ENCODE data around the gene LILRA5. TPM values are rescaled to one million over a fixed set of nuclear protein-coding genes. Genes with fewer than 3 reads are reported as not detected.
"Not testable (repeated sequence)": the region's sequence is repeated elsewhere in the genome, so short reads cannot be mapped to it uniquely, and the experiment has no call there.

Gene LILRA5
- total RNA-seq: not detected
- polyA plus RNA-seq: not detected

DNA sequence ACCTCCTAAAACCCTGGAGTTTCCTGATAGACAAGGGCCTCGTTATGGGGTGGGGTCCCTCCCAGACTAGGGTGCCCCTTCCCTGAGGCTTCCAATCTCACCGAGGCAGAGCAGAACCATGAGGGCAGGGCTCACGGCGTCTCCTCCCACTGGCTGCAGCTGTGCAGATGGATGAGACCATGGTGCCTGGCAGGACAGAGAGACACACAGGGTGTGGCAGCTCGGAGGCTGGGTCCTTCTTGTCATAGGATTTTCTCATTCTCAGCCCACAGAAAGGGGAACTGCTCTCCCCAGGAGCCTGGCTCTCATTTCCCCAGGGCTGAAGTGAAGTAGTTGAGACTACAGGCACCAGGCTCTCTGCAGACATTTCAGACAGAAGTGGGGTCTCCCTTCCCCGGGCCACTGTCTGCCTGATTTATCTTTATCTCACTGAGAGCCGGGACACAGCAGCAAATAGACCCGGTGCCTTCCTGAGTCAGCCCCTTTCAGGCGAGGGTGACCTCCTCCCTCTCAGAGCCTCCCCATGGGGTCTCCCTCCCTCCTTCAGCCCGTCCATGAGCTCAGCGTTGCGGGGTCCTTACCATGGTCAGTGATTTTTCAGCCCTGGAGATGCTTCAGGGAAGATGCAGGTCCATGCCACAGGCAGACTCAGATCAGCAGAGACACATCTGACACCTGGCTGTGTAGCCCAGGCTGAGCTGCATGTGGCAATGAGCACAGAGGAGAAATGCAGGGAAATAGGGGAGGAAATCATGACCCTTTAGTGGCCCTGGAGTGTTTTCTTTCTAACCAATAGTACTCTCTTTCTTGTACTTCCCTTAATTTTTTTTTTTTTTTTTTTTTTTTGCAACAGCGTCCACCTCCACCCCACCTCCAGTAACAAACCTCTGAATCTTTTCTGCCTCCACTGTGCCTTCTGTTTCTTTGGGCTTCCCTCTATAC is at the start of gene LILRA5:
Gene LILRA5 (minus strand): TSS at position 731 of the 942 bp plus-strand sequence. CDS start 147 bp downstream, at position 584.
- Histone ChIP-seq H3K4me1 (ENCODE audit: insufficient read depth, low read length) (no peaks in the 10 kb centered on the region), H3K36me3 (ENCODE audit: insufficient read depth, low read length) (no peaks in the 10 kb centered on the region), H3K9me3 (ENCODE audit: low read length) (no peaks in the 10 kb centered on the region), H3K4me3 (ENCODE audit: low read length) (no peak within 1 kb of the TSS), H3K27ac (ENCODE audit: low read depth, low read length) (no peak within 1 kb of the TSS), H3K27me3 (ENCODE audit: insufficient read depth, low read length, poor library complexity, severe bottlenecking) (no peaks in the 10 kb centered on the region)
- H3K27ac Mint-ChIP-seq: no peak within 1 kb of the TSS
- peaks cover 13 to 51% of the 10 kb centered on the region in 2 donors for H3K27me3 Mint-ChIP-seq
- CTCF ChIA-PET: no interaction called here
- H3K4me3 Mint-ChIP-seq: no peak within 1 kb of the TSS
- H3K36me3 Mint-ChIP-seq: no peaks in the 10 kb centered on the region
- DNase-seq: no peak
- H3K4me1 Mint-ChIP-seq: no peaks in the 10 kb centered on the region
- no peaks in the 10 kb centered on the region for H3K9me3 Mint-ChIP-seq
- POLR2A ChIA-PET: no interaction called here

- H3K9me3 Mint-ChIP-seq; POLR2A ChIA-PET; H3K9me3 ChIP-seq (ENCODE audit: low read length); H3K36me3 ChIP-seq (ENCODE audit: insufficient read depth, low read length); CTCF ChIA-PET; H3K27me3 ChIP-seq (ENCODE audit: insufficient read depth, low read length, poor library complexity, severe bottlenecking); H3K27me3 Mint-ChIP-seq: not testable (repeated sequence)
- Mint-ChIP-seq H3K36me3 (peaks cover 4 to 24% (median 13%) of the 10 kb centered on the region in 3 donors), H3K4me1 (peaks cover 54 to 62% (median 59%) of the 10 kb centered on the region in 3 donors), H3K27ac (peak overlapping the region; percentile 83 to 98 (median 96)), H3K4me3 (peak overlapping the region; percentile 83 to 94 (median 88))
- DNase-seq: peak in 1 of 5 donors; percentile 30
- Histone ChIP-seq H3K4me1 (ENCODE audit: insufficient read depth, low read length) (peaks cover 45% of the 10 kb centered on the region), H3K27ac (ENCODE audit: low read depth, low read length) (peak overlapping the region; percentile 31), H3K4me3 (ENCODE audit: low read length) (peak overlapping the region; percentile 36)
Observed at GRCh38 chr19:54361680-54362422, 48.9 kb upstream of the LILRA5 start.

DNA sequence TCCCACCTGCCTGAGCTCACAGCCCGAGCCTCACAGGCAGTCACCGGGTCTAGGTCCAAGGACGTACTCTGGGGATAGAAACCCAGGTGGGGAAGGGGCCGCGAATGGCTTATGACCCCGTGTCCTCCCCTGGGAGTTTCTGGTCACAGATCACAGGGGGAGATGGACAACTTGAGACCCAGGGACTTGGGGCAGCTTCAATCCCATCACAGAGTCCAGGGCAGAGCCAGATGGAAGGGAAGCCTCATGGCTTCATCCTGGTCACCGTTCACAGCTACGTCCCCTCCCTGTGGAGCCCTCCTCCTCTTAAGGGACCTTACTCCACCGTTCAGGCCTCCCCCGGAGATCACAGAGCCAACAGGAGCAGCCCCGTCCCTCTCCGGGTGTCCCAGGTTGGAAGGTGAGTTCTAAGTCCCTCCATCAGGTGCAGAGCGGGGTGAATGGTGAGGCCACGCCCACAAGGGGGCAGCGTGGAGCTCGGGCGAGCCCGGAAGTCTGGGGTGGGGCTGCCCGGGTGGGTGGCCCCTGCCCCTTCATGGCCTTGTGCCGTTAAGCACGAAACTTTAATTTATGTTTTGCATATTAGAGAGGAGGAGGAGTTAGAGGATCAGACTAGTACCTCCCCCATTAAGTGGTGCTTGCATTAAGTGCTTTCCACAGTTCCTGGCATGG is 46.3 kb upstream of the LILRA5 start:
- Mint-ChIP-seq H3K4me1 (peaks cover 36 to 41% (median 39%) of the 10 kb centered on the region in 3 donors), H3K27ac (peak overlapping the region in 1 of 8 donors; percentile 79), H3K36me3 (peaks cover 4 to 43% (median 10%) of the 10 kb centered on the region in 3 donors)
- H3K27ac ChIP-seq (ENCODE audit: low read depth, low read length); H3K4me3 ChIP-seq (ENCODE audit: low read length); H3K4me3 Mint-ChIP-seq; H3K9me3 Mint-ChIP-seq; H3K9me3 ChIP-seq (ENCODE audit: low read length); H3K27me3 Mint-ChIP-seq; H3K27me3 ChIP-seq (ENCODE audit: insufficient read depth, low read length, poor library complexity, severe bottlenecking); POLR2A ChIA-PET: not testable (repeated sequence)
- DNase-seq: peak; percentile 63 to 81 (median 69)
- CTCF ChIA-PET: interaction anchor here (0.6 kb wide), 1 partner anchor 30 kb away, joined by 4 read pairs; no protein-coding TSS in a partner anchor
- Histone ChIP-seq H3K36me3 (ENCODE audit: insufficient read depth, low read length) (peaks cover 25% of the 10 kb centered on the region), H3K4me1 (ENCODE audit: insufficient read depth, low read length) (peaks cover 31% of the 10 kb centered on the region)

DNA sequence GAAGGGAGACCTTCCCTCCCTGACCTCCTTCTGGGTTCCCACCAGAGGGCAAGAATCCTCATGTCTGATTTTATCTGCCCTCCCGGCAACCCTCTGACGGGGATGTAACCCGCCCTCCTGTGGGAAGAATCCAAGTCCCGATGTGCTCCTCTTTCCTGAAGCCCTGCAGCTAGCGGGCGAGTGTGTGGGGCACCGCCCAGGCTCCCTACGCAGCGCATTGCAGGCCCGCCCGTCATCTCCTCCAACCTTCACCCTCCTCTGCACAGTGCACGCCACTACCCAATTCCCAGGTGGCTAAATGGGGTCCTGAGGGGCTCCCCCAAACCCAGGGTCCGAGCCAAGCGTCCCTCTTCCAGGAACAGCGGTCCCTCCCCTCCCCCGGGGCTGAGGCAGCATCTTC is 44.4 kb upstream of the LILRA5 start:
- H3K36me3 Mint-ChIP-seq: peaks cover 0 to 47% (median 8%) of the 10 kb centered on the region in 3 donors
- H3K4me3 Mint-ChIP-seq: no peak overlapping the region

DNA sequence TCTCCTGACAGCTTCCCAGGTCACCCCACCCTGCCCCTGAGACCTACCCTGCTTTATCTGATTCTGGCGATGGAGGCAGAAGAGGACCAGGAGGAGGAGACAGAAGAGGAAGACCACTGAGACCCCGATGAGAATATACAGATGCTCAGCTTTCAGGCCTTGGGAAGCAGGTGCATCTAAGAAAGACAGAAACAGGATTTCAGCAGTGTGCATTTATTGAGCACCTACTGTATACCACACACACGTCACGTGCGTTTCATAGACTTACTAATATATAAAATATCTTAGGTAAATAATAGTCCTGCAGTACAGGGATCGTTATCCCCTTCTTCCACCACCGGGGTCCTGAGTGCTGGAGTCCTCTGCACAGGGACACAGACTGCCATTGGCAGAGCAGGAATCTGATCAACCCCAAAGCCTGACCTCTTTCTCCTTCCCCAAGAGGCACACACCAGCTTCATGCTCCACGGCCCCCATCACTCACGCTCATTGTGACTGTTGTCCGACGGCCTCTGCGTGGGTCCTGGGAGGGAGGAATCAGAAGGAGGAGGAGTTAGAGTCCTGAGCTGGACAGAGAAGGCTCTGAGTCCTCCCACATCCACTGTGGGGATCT is 43.6 kb upstream of the LILRA5 start:
- Mint-ChIP-seq H3K4me1 (peaks cover 14 to 22% (median 21%) of the 10 kb centered on the region in 3 donors), H3K4me3 (no peak overlapping the region), H3K9me3 (no peaks in the 10 kb centered on the region), H3K27me3 (no peaks in the 10 kb centered on the region), H3K36me3 (peaks cover 0 to 47% (median 4%) of the 10 kb centered on the region in 3 donors), H3K27ac (peak overlapping the region in 2 of 8 donors; percentile 15 to 60)
- H3K4me1 ChIP-seq (ENCODE audit: insufficient read depth, low read length): peaks cover 14% of the 10 kb centered on the region
- no peak overlapping the region for H3K27ac ChIP-seq (ENCODE audit: low read depth, low read length)
- H3K4me3 ChIP-seq (ENCODE audit: low read length): no peak overlapping the region
- POLR2A ChIA-PET: no interaction called here
- peaks cover 29% of the 10 kb centered on the region for H3K36me3 ChIP-seq (ENCODE audit: insufficient read depth, low read length)
- CTCF ChIA-PET: interaction anchor here (5.2 kb wide), 1 partner anchor 34 kb away, joined by 44 read pairs; no protein-coding TSS in a partner anchor
- no peak for DNase-seq
- H3K27me3 ChIP-seq (ENCODE audit: insufficient read depth, low read length, poor library complexity, severe bottlenecking): no peaks in the 10 kb centered on the region
- no peaks in the 10 kb centered on the region for H3K9me3 ChIP-seq (ENCODE audit: low read length)

More for the DNA sequence above, 44.4 kb upstream of the LILRA5 start:
- Mint-ChIP-seq H3K27me3 (no peaks in the 10 kb centered on the region), H3K27ac (peak overlapping the region in 1 of 8 donors; percentile 7), H3K4me1 (peaks cover 22 to 29% (median 29%) of the 10 kb centered on the region in 3 donors), H3K9me3 (no peaks in the 10 kb centered on the region)
- H3K4me3 ChIP-seq (ENCODE audit: low read length): no peak overlapping the region
- no peak for DNase-seq
- no peak overlapping the region for H3K27ac ChIP-seq (ENCODE audit: low read depth, low read length)
- ChIA-PET POLR2A (no interaction called here), CTCF (interaction anchor here (0.6 to 5.2 kb wide), 2 partner anchors 33 to 54 kb away, joined by 3 to 44 read pairs; no protein-coding TSS in a partner anchor)
- H3K9me3 ChIP-seq (ENCODE audit: low read length): no peaks in the 10 kb centered on the region
- peaks cover 17% of the 10 kb centered on the region for H3K4me1 ChIP-seq (ENCODE audit: insufficient read depth, low read length)
- peaks cover 29% of the 10 kb centered on the region for H3K36me3 ChIP-seq (ENCODE audit: insufficient read depth, low read length)
- H3K27me3 ChIP-seq (ENCODE audit: insufficient read depth, low read length, poor library complexity, severe bottlenecking): no peaks in the 10 kb centered on the region

- Mint-ChIP-seq H3K27me3 (no peaks in the 10 kb centered on the region), H3K4me3 (no peak overlapping the region), H3K36me3 (peaks cover 0 to 44% (median 1%) of the 10 kb centered on the region in 3 donors), H3K4me1 (peaks cover 7 to 13% (median 12%) of the 10 kb centered on the region in 3 donors), H3K27ac (peak overlapping the region in 1 of 8 donors; percentile 26), H3K9me3 (no peaks in the 10 kb centered on the region)
- ChIA-PET CTCF (interaction anchor here (5.2 kb wide), 1 partner anchor 34 kb away, joined by 44 read pairs; no protein-coding TSS in a partner anchor), POLR2A (interaction anchor here (0.6 kb wide), 1 partner anchor 9 kb away, joined by 3 read pairs; the partner anchor contains the start of gene LAIR1)
- H3K36me3 ChIP-seq (ENCODE audit: insufficient read depth, low read length): peaks cover 29% of the 10 kb centered on the region
- no peak overlapping the region for H3K27ac ChIP-seq (ENCODE audit: low read depth, low read length)
- no peak overlapping the region for H3K4me3 ChIP-seq (ENCODE audit: low read length)
- no peaks in the 10 kb centered on the region for H3K9me3 ChIP-seq (ENCODE audit: low read length)
- peaks cover 5% of the 10 kb centered on the region for H3K4me1 ChIP-seq (ENCODE audit: insufficient read depth, low read length)
- DNase-seq: no peak
- no peaks in the 10 kb centered on the region for H3K27me3 ChIP-seq (ENCODE audit: insufficient read depth, low read length, poor library complexity, severe bottlenecking)
Observed at GRCh38 chr19:54355675-54356074, 42.7 kb upstream of the LILRA5 start.

DNA sequence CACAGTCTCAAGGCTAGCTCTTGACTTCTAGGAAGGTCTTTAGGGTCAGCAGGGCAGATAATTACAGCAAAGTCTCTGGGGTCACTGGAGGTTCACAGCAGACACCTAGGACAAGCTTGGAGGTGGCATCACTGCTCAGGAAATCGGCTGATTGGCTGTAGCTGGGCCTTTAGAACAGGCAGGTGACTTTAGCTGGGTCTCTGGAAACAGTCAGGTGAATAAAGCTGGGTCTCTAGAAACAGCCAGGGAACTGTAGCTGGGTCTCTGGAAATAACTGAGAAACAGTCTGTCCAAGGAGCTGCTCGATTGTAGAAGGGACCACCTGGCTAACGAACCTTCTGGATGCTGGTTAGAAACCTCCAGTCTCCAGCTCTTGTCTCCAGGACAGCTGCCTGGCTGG is 41.8 kb upstream of the LILRA5 start:
- Mint-ChIP-seq H3K9me3 (no peaks in the 10 kb centered on the region), H3K27ac (peak overlapping the region in 2 of 8 donors; percentile 7 to 47), H3K36me3 (peaks cover 0 to 40% (median 1%) of the 10 kb centered on the region in 3 donors), H3K4me3 (no peak overlapping the region), H3K27me3 (no peaks in the 10 kb centered on the region), H3K4me1 (peaks cover 3 to 9% (median 9%) of the 10 kb centered on the region in 3 donors)
- CTCF ChIA-PET: interaction anchor here (0.7 to 5.2 kb wide), 2 partner anchors 30 to 35 kb away, joined by 3 to 44 read pairs; no protein-coding TSS in a partner anchor
- DNase-seq: no peak
- Histone ChIP-seq H3K4me3 (ENCODE audit: low read length) (no peak overlapping the region), H3K9me3 (ENCODE audit: low read length) (no peaks in the 10 kb centered on the region), H3K4me1 (ENCODE audit: insufficient read depth, low read length) (no peaks in the 10 kb centered on the region), H3K36me3 (ENCODE audit: insufficient read depth, low read length) (peaks cover 29% of the 10 kb centered on the region), H3K27me3 (ENCODE audit: insufficient read depth, low read length, poor library complexity, severe bottlenecking) (no peaks in the 10 kb centered on the region), H3K27ac (ENCODE audit: low read depth, low read length) (no peak overlapping the region)
- POLR2A ChIA-PET: interaction anchor here (0.7 kb wide), 1 partner anchor 34 kb away, joined by 3 read pairs; no protein-coding TSS in a partner anchor

Measured in CD8-positive, alpha-beta memory T cell (primary cell).